ENCODE results near the gene TAOK3. TPM values are rescaled to one million over a fixed set of nuclear protein-coding genes. Genes with fewer than 3 reads are reported as not detected.

Gene TAOK3
- total and polyA plus RNA-seq, 2 donors (not counting 3 experiments of a cell fraction or from before 2014, with no cell fraction given), result 11.3 to 23.1 TPM

GRCh38 chr12:118318744-118319143 lies 54.0 kb downstream of the TAOK3 start:
- BruUV-seq (replicated peaks), result no TSS peak
- CTCF ChIA-PET, result no interaction called here
- POLR2A ChIA-PET, result no interaction called here
- Histone ChIP-seq H3K27ac (ENCODE audit: insufficient read depth, low read depth, low read length) (no peak overlapping the region), H2AFZ (ENCODE audit: low read depth, low read length) (no peak overlapping the region), H3K9me1 (replicated peaks; ENCODE audit: control insufficient read depth, extremely low read depth, insufficient read depth, low read length) (no peaks in the 10 kb centered on the region), H3K4me3 (replicated peaks in 1 of 3; ENCODE audit: insufficient read depth in 1 of 3, low read depth in 1 of 3, low read length in 3 of 3) (no peak overlapping the region), H3K79me2 (ENCODE audit: control insufficient read depth, insufficient read depth, low read length) (peaks cover 24% of the 10 kb centered on the region), H3K9me3 (replicated peaks; ENCODE audit: control insufficient read depth, insufficient read depth, low read length) (no peaks in the 10 kb centered on the region), H3K4me2 (ENCODE audit: insufficient read depth, low read length) (no peak overlapping the region), H3K27me3 (ENCODE audit: control insufficient read depth in 2 of 2, insufficient read depth in 2 of 2, low read length in 2 of 2) (no peaks in the 10 kb centered on the region), H3K9ac (replicated peaks; ENCODE audit: extremely low read depth, insufficient read depth, low read length) (no peak overlapping the region), H3K36me3 (ENCODE audit: control insufficient read depth in 2 of 2, extremely low read depth in 1 of 2, insufficient read depth in 2 of 2, low read length in 2 of 2) (no peaks in the 10 kb centered on the region), H3K4me1 (ENCODE audit: control insufficient read depth, extremely low read depth, insufficient read depth, low read length) (no peaks in the 10 kb centered on the region), H4K20me1 (replicated peaks; ENCODE audit: control insufficient read depth, extremely low read depth, insufficient read depth, low read length) (no peaks in the 10 kb centered on the region)
- intact Hi-C loops (cut with micrococcal nuclease), result no loop called here
- TF ChIP-seq FOS (IDR thresholded peaks at IDR 0.05; ENCODE audit: borderline replicate concordance, insufficient read depth, low read length), result no peak
- no peak for TF ChIP-seq GATA2 (IDR thresholded peaks at IDR 0.05; ENCODE audit: insufficient read depth, insufficient read length, low read depth, low read length)
- no peak for TF ChIP-seq MYC (IDR thresholded peaks at IDR 0.05; ENCODE audit: low read depth, low read length)
- no peak for FAIRE-seq
- dilution Hi-C loops (cut with MboI; ENCODE audit: extremely low pct_ligation_motif_present, low sequenced_read_pairs), result no loop called here
- no peak for DNase-seq (ENCODE audit: low read depth, low spot score)

GRCh38 chr12:118317729-118318128 lies 55.0 kb downstream of the TAOK3 start:
- dilution Hi-C loops (cut with MboI; ENCODE audit: extremely low pct_ligation_motif_present, low sequenced_read_pairs), result no loop called here
- no peaks in the 10 kb centered on the region for H3K9me1 ChIP-seq (replicated peaks; ENCODE audit: control insufficient read depth, extremely low read depth, insufficient read depth, low read length)
- ChIA-PET CTCF (interaction anchor here (1.3 to 2.7 kb wide), 2 partner anchors 13 to 18 kb away, joined by 4 to 9 read pairs; no protein-coding TSS in a partner anchor), POLR2A (interaction anchor here (0.6 kb wide), 1 partner anchor 42 kb away, joined by 5 read pairs; no protein-coding TSS in a partner anchor)
- no peak overlapping the region for H3K4me2 ChIP-seq (ENCODE audit: insufficient read depth, low read length)
- H3K27me3 ChIP-seq (ENCODE audit: control insufficient read depth in 2 of 2, insufficient read depth in 2 of 2, low read length in 2 of 2), result no peaks in the 10 kb centered on the region
- no peak overlapping the region for H3K27ac ChIP-seq (ENCODE audit: insufficient read depth, low read depth, low read length)
- peaks cover 24% of the 10 kb centered on the region for H3K79me2 ChIP-seq (ENCODE audit: control insufficient read depth, insufficient read depth, low read length)
- BruUV-seq (replicated peaks), result no TSS peak
- no peak overlapping the region for H2AFZ ChIP-seq (ENCODE audit: low read depth, low read length)
- H3K36me3 ChIP-seq (ENCODE audit: control insufficient read depth in 2 of 2, extremely low read depth in 1 of 2, insufficient read depth in 2 of 2, low read length in 2 of 2), result no peaks in the 10 kb centered on the region
- no peaks in the 10 kb centered on the region for H3K4me1 ChIP-seq (ENCODE audit: control insufficient read depth, extremely low read depth, insufficient read depth, low read length)
- H3K9me3 ChIP-seq (replicated peaks; ENCODE audit: control insufficient read depth, insufficient read depth, low read length), result no peaks in the 10 kb centered on the region
- H3K9ac ChIP-seq (replicated peaks; ENCODE audit: extremely low read depth, insufficient read depth, low read length), result no peak overlapping the region
- intact Hi-C loops (cut with micrococcal nuclease), result no loop called here
- no peak overlapping the region for H3K4me3 ChIP-seq (replicated peaks in 1 of 3; ENCODE audit: insufficient read depth in 1 of 3, low read depth in 1 of 3, low read length in 3 of 3)
- TF ChIP-seq EZH2 (IDR thresholded peaks at IDR 0.05; ENCODE audit: borderline replicate concordance, low read depth, low read length, severe bottlenecking), result no peak
- TF ChIP-seq MYC (IDR thresholded peaks at IDR 0.05; ENCODE audit: low read depth, low read length), result no peak
- no peak for TF ChIP-seq JUN (IDR thresholded peaks at IDR 0.05; ENCODE audit: borderline replicate concordance, insufficient read depth, insufficient read length, low read depth)
- no peak for TF ChIP-seq CTCF (IDR thresholded peaks at IDR 0.05; ENCODE audit: extremely low read depth in 1 of 2, insufficient read depth in 1 of 2, low read depth in 1 of 2, low read length in 2 of 2)
- TF ChIP-seq, protein P1, sequence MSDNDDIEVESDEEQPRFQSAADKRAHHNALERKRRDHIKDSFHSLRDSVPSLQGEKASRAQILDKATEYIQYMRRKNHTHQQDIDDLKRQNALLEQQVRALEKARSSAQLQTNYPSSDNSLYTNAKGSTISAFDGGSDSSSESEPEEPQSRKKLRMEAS (IDR thresholded peaks at IDR 0.05; ENCODE audit: insufficient read depth, insufficient read length), result no peak
- no peak for TF ChIP-seq FOS (IDR thresholded peaks at IDR 0.05; ENCODE audit: borderline replicate concordance, insufficient read depth, low read length)
- TF ChIP-seq GATA2 (IDR thresholded peaks at IDR 0.05; ENCODE audit: insufficient read depth, insufficient read length, low read depth, low read length), result no peak
- no peak for TF ChIP-seq POLR2A (IDR thresholded peaks at IDR 0.05; ENCODE audit: low read depth, low read length)
- no peak for TF ChIP-seq POLR2AphosphoS5 (IDR thresholded peaks at IDR 0.05; ENCODE audit: insufficient read depth, low read depth, low read length)
- H4K20me1 ChIP-seq (replicated peaks; ENCODE audit: control insufficient read depth, extremely low read depth, insufficient read depth, low read length), result no peaks in the 10 kb centered on the region
- no peak for FAIRE-seq
- DNase-seq (ENCODE audit: low read depth, low spot score), result no peak

Data from endothelial cell of umbilical vein (primary cell).